Stimulated activated CD4-positive, alpha-beta T cell treated with anti-CD3 and anti-CD28 coated beads, TNF-alpha, amount 100 ng/mL, for 1 hour (primary cell): Measurements from ENCODE around the gene MVK.

Source experiments
- DNase-seq, 3 donors: peaks; one replicate each; pipeline ENCODE4 v3.0.0-alpha.2; 2020; ENCODE audit warnings: low read depth in 3 of 3, low spot score in 1 of 3

The MVK gene

DNA sequence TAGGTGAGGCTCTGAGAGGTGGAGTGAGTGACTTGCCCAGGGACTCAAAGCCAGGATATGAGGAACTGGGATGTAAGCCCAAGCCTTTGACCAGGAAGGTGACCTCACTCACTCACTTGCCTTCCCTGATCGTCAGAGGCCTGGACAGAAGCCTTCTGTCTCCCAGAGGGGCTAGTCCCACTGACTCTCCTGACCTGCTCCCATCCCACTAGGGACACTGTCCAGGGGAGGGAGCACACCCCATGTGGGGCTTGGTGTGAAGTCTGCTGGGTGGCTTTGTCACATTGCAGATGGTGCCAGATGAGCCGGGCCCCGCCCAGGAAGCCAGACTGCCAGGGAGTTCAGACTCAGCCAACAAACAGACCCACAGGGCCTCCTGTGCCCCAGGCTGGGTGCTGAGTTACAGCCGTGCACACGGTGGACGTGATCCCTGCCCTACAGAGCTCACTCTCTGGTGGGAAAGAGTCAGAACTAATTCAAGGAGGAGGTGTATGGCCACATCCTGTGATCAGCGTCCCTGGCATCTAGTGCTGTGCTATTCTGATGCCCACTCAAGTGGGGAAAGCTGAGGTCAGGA lies 28.6 kb upstream of the MVK start:
- DNase-seq, result no peak

DNA sequence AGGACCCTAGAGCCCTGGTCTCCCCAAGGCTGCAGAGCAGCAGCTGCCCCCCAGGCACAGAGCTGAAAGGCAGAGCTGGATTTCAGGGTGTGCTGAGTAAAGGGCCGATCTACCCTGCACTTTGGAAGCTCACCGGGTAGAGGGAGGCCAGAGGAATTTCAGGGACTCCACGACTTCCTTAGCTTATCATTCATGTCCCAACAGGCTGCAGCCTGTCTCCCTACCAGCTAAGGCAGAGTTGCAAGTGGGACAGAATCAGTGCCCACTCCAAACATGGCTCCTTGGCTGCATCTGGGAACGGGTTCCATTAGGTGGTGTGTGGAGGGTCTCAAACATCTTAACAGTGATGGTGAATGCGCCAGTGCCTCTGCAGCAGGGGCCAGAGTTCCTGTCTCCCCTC lies 27.8 kb upstream of the MVK start:
- DNase-seq, result no peak

DNA sequence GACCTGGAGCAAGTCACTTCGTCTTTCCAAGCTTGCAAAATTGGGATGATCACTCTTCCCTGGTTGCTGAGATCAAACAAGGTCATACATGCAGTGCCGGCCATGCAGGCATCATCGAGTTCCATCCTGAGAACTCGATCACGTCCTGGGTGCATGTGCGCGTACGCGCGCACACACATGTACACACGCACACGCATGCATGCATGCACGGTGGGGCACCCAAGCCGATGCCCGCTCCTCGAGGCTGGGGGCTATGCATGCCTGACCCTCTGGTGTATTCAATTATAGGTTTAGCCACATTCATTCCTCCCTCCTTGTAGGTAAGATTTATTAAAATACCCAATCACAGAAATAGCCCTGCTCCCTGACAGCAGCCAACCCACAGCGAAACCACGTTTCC lies 26.3 kb upstream of the MVK start:
- DNase-seq, result no peak

DNA sequence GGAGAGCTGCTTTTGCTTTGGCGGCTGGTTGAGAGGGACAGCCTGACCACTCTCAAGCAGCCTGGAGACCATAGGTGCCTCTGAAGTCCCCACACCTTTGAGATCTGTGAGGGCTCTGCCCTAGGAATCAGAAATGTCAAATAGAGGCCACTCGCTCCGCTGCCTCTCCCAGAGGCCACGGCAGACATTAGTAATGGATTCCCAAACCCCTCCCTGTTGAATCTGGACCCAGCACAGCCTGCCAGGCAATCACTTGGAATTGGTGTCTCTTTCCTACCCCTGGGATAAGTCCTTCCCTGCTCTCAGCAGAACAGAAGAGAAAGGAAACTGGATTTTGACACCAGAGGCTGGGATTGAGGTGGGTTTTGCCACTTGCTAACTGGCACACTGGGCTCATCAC lies 25.3 kb upstream of the MVK start:
- no peak for DNase-seq

DNA sequence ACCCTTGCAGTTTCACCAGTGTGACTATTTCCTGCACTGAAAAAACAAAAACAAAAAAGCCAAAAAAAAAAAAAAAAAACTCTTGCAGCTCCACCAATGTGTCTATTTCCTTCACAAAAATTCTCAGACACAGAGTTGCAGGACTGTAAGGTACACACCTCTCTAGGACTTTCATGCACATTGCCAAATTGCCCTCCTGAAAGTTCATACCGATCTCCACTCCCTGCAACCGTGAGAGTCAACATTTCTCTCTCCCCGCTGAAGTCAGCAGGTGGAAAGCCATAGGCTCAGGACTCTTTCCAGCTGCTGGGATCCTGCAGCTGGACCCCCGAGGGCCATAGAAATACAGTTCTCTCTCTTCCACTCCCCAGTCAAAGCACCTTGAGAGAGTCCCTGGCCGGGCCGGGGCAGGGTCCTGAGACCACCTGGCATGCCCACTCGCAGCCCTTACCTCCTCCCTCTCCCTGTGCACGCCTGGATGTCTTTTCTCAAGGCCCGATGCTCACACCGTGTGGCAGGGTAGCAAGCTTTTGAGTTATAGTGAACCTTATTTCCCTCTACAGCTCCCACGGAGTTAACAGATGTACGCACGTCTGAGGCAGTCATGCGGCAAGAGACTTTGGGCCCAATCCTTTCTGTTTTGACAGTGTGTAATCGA lies 23.9 kb upstream of the MVK start:
- DNase-seq, result no peak

DNA sequence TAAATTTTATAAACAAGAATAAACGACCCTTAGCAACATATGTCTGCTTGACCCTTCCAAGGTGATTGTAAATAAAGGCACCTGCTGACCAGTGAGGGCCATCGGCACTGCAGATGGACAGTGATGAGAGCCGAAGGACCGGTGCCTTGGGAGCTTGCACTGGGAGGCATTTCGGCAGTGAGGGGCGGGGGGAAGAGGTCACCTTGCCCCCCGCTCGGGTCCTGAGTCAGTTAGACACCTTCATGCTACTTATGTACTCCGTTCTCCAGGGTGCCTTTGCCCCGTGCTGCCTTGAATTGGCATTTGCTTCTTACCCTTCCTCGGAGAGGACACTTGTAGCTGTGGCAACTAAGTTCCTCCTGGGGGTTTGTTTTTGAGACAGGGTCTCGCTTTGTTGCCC lies 23.3 kb upstream of the MVK start:
- no peak for DNase-seq

DNA sequence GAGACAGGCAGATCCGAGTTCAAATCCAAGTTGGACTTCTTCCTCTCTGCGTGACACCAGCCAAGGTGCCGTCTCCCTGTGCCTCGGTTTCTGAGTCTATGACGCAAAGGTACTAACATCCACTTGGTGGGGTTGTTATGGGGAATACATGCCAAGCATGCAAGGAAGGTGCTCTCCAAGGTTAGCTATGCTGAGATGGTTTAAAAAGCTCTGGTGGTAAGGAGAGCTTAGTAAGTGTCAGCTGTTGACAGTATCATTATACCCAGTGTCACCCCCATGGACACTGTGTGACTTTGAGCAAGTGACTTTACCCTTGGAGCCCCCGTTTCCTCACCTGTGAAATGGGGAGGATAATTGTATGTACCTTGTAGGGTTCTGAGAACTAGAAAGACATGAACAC lies 22.5 kb upstream of the MVK start:
- no peak for DNase-seq

DNA sequence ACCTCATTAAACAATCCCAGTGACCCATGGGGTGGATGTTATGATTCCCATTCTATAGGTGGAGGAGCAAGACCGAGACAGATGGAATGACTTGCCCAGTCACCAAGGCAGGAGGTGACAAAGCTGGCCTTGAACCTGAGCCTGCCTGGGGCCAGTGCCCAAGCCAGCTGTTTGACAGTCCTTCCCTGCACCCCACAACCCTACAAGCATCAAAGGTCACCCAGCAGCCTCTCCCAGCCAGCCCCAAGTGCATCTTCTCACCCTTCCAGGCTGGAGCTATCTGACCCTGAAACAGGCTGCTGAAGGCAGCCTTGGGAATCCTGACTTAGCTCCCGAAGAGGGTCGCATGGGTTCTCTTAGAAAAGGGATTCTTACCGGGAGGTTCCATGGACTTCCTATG lies 20.6 kb upstream of the MVK start:
- DNase-seq, result no peak

DNA sequence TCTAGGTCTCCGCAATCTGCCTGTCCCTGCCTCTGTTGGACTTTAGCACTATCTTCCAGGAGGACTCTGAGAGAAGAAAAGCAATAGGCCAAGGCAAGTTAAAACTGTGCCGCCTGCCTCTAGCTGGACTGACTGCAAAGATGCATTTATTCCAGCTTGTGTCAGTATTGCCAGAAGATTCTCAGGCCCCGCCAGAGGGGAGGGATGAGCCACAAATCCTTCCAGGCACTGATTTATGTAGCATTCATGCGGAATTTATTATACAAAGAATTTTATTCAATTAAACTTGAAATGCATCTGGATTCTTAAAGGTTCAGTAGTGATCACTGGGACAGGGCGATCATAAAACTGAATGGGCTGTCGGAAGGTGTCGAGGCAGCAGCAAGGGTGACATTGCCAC lies 20.1 kb upstream of the MVK start:
- no peak for DNase-seq

DNA sequence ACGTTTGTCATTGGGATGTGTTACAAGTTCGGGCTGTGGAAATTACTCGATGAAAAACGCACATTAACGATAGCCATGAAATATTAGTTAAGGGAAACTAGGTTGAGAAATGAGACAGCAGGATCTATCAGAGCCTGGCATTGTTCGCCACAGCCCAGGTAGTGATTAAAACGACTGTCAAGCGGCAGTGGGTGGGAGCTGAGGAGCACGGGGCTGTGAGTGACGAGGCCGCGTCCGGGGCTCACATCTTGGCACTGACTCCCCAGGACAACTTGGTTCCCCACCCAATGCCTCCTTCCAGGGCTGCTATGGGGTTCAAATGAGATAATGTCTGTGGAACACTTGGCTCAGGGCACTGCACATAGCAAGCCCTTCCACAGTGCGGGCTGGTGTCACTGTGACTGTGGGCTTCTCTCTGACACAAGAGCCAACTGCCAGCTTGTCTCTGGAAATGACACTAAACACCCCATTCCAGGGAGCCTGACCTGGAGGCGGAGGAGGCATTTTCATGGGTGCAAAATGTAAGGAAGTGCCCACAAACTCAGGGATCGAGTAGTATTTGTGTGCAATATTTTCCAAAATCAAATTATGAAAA lies 19.6 kb upstream of the MVK start:
- no peak for DNase-seq

DNA sequence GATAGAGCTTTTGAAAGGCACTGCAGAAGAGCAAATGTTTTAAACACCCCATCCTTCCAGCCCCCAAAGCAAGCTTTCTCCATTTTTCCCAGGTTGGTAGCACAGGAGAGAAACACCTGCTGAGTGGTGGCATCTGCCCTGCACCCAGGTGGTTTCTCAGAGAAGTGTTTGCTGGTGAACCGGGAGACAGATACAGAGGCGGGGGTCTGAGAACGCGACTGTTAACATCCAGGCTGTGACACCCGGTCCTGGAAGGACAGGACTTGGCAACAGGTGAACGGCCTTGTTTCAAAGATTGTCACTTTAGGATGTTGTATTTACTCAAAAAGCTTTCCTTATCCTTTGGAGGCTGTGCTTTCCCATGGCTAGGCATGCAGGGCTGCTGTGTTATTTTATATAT lies 18.8 kb upstream of the MVK start:
- DNase-seq, result no peak

DNA sequence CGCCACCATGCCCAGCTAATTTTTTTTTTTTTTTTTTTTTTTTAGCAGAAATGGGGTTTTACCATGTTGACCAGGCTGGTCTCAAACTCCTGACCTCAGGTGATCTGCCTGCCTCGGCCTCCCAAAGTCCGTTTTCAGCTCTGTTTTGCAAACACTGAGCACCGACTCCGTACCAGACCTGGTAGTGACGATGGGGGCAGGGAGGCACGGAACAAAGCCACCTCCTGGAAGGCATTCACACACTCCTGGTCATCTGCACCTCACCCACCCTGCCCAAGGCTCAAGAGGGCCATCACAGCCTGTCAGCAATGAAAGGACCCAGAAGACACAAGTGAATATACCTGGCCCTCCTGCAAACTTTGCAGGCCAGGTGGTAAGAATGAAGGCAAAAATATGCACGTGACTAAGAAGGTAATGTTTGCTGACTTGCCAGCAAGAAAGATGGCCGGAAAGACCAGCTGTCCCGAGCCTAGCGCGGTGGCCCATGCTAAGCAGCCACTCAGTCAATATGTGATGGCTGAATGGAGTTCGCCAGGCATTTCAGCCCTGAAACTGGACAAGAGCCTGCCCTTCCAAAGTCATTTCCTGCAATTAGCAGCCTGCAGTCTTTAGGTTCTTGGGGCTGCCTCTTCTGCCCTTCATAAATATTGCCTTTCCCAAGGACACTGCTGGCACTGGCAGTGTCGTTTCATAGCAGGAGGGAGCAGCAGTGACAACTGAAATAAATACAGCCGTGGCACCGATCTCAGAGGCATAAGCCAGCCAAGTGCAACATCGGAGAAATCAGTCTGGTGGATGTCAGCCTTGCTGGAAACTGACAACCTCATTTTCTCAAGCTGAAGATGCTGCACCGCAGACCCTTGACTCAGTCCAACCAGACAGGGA lies 17.9 kb upstream of the MVK start:
- no peak for DNase-seq

DNA sequence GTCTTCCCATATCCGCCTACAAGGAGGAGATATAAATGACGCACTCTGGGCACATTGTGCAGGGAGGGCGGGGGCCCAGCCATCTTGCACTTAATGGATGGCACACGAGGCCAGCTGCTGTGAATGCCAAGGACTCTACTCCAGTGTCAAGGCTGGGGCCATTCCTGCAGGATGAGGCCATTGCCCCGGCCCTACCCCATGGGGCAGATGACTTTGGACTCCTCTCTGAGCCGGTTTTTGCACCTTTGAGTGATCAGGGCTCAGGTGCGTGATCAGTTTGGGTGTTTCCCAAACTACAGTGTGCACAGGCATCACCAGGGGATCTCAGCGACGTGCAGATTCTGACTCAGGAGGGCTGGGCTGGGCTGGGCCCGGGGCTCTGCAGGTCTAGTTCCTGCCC lies 16.4 kb upstream of the MVK start:
- no peak for DNase-seq

DNA sequence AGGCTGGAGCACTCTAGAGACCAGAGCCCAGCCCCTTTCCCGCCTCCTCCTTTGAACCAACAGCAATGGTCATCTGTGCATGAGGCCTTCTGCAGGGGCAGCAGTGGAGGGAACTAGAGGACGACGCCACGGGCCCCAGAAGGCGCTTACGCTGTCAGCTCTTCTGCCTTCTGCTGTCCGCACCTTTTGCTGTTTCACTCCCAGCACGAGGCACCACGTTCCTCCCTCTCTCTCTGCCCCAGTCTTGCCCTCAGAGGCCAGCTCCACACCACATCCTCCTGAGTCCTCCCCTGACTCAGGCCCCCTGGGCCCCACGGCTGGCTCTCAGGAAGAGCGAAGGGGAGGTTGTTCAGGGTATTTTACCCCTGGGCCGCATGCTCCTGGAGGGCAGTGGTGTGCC lies 15.8 kb upstream of the MVK start:
- no peak for DNase-seq

DNA sequence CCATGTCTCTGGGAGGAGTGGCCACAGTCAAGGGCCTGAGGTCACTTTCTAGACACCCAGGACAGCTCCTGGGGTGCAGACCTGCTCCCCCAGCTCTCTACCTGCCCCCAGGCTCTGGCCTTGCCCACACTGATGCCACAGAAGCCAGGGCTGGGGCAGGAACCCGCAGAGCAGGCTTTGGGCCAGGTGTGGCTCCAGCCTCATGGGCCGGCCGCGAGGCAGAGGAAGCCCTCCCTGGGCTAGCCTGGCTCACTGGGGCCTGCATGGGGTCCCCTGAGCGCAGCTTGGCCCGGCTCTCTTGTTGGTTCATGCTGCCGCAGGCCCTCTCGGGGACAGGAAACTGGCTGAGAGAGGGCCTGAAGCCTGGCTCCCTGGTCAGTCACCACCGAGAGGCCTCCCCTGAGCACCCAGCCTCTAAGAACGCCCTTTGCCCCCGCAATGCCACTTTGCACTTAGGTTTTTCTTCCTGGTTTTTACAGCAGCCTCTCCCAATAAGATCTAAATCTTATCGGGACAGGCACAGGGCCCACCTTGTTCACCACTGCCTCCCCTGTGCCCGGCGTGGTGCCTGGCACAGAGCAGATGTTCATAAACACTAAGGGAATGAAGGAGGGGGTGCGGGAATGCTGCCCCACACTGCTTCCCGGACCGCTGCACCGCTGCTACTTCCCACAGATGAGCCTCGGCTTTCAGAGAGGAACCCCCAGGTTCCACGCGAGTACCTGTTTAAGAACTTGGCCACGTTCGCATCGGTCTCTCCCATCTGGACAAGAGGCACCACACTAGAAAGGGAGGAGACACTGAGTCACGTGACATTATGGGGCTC lies 15.0 kb upstream of the MVK start:
- DNase-seq, result no peak

DNA sequence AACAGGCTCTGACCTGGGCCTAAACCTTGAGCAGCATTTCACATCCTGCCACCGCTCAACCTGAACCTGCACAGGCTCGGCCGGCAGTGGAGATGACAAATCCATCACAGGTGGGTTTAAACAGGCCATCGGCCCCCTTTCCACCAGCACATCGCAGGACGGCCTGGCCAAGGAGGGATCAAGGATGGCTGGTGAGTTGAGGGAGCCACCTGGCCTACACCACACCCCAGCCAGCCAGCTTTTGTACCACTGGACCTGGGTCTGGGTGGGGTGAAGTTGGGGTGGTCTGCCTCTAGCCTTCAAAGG lies 14.4 kb upstream of the MVK start:
- DNase-seq, result no peak

DNA sequence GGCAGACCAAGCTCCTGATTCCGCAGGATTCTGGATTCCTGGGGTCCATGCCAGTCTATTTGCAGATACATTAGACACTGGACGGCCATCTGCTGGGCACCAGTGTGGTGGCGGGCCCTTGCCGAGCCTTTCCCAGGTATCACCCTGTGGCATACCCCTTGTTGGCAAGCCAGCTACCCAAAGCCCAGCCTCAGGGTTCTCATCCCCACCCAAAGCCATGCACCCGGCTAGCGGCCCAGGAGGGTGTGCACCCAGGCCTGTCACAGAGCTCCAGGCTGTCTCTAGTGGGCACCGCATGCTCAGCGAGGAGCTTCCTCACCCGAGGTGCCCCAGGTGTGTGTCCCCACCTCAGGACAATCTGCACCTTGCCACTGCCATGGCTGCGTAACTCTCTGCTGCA lies 14.0 kb upstream of the MVK start:
- no peak for DNase-seq

DNA sequence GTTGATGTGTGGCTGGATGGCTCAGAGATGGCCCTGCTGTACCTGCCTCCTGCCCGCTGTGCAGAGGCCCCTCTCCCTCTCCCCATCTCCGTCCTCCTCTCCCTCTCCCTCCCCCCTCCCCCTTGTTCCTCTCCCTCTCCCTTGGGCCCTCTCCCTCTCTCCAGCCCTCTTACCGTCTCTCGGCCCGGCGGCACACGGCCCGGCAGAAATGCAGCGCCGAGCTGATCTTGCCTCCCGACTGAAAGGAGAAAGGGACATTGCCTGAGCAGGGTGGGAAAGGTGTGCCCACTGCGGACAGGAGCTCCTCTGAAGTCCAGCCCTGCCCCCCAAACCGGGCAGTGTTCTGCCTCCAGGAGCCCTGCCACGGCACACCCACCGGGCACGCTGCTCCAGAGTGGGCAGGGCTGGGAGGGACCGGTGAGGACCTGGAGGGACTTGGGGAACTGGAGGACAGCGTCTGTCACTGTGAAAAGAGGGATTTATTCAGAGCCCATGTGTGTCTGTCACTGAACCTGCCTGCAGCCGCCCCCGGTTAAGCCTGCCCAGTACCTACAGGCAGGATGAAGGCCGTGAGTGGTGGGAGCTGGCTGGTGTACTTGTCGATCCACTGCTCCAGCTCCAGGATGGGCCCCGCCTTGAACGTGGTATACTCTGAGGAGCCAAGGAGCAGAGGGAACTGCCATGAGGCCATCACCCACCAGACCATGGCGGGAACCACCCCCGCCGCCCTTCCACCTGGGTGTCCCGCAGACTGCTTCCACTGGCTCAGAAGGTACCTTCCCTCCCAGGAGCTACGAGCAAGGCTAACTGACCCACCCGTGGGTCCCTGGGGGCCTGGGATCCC lies 12.5 kb upstream of the MVK start:
- no peak for DNase-seq

DNA sequence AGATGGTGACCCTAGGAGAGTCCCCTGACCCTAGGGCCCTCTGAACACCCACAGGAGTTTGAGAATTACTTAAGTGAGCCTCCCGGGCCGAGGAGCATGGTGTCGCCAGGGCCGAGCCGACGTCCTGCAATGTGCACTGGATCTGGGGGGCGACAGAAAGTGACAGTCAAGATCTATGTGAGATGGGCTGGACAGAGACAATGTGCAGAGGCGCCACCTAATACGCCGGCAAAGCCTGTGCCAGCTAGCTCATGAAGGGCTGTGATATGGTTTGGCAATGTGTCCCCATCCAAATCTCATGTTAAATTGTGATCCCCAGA lies 11.9 kb upstream of the MVK start:
- DNase-seq, result no peak

DNA sequence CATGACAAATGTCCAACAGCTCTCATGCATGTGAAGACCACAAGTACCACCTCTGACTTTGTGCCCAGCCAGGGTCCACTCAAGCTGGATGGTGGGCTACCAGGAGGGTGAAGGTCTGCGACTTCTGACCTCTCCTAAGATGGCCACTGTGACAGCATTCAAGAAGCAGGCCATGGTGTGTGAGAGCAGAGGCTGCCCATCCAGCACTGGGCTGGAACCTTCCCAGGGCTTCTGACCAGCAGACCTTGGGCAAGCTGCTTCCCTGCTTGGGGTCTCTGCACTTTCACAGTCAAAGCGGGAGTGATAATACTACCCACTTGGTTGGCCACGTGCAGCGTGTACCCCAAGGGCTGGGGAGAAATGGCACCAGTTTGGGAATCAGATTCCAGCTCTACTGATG lies 10.7 kb upstream of the MVK start:
- no peak for DNase-seq
